ENCODE measurements around the gene GC.
"Not testable (repeated sequence)": the region's sequence is repeated elsewhere in the genome, so short reads cannot be mapped to it uniquely, and the experiment has no call there.

GC gene

GRCh38 chr4:71765821-71766383 is 18.0 kb downstream of the GC start:
- no peak for DNase-seq

- no peak for DNase-seq
Observed at GRCh38 chr4:71765350-71765749, 18.5 kb downstream of the GC start.

- DNase-seq = no peak
Observed at GRCh38 chr4:71752383-71753042, 31.4 kb downstream of the GC start.

GRCh38 chr4:71749008-71749594 is 34.8 kb downstream of the GC start:
- DNase-seq = no peak

GRCh38 chr4:71746379-71746778 is 37.5 kb downstream of the GC start:
- DNase-seq = no peak

GRCh38 chr4:71738782-71739181 is 45.1 kb downstream of the GC start:
- not testable (repeated sequence) for DNase-seq

GRCh38 chr4:71732706-71733105 is 51.2 kb downstream of the GC start:
- DNase-seq = no peak

- no peak for DNase-seq
Observed at GRCh38 chr4:71732066-71732465, 51.8 kb downstream of the GC start.

- no peak for DNase-seq
Observed at GRCh38 chr4:71729856-71730255, 54.0 kb downstream of the GC start.

GRCh38 chr4:71713611-71714203 is 70.2 kb downstream of the GC start:
- no peak for DNase-seq

GRCh38 chr4:71711985-71712348 is 71.9 kb downstream of the GC start:
- no peak for DNase-seq

- DNase-seq = no peak
Observed at GRCh38 chr4:71711044-71711984, 72.6 kb downstream of the GC start.

- no peak for DNase-seq
Observed at GRCh38 chr4:71709961-71710360, 73.9 kb downstream of the GC start.

GRCh38 chr4:71698141-71698540 is 85.7 kb downstream of the GC start:
- no peak for DNase-seq

- DNase-seq = no peak
Observed at GRCh38 chr4:71697031-71697430, 86.8 kb downstream of the GC start.

- DNase-seq = no peak
Observed at GRCh38 chr4:71694961-71695360, 88.9 kb downstream of the GC start.

- no peak for DNase-seq
Observed at GRCh38 chr4:71692963-71693362, 90.9 kb downstream of the GC start.

- no peak for DNase-seq
Observed at GRCh38 chr4:71692198-71692597, 91.7 kb downstream of the GC start.
